Stimulated activated CD4-positive, alpha-beta T cell treated with anti-CD3 and anti-CD28 coated beads, TNF-alpha, amount 100 ng/mL, for 4 hours (primary cell): ENCODE results near the gene TMEM248.
A peak's percentile ranks its signal among the peaks of the same experiment; 100 is the strongest.
"Not testable (repeated sequence)": the region's sequence is repeated elsewhere in the genome, so short reads cannot be mapped to it uniquely, and the experiment has no call there.

Experiments used
- DNase-seq, 3 experiments: peaks; one replicate each; pipeline ENCODE4 v3.0.0-alpha.2; 2020; ENCODE audit warnings: low read depth in 3 of 3

Gene TMEM248, protein sequence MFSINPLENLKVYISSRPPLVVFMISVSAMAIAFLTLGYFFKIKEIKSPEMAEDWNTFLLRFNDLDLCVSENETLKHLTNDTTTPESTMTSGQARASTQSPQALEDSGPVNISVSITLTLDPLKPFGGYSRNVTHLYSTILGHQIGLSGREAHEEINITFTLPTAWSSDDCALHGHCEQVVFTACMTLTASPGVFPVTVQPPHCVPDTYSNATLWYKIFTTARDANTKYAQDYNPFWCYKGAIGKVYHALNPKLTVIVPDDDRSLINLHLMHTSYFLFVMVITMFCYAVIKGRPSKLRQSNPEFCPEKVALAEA

GRCh38 chr7:66920769-66921395 lies at the start of gene TMEM248:
Gene TMEM248 (plus strand): TSS chr7:66921225. CDS start chr7:66941866, 20,641 bp downstream.
- DNase-seq: peak; percentile 80 to 87 (median 84)

DNA sequence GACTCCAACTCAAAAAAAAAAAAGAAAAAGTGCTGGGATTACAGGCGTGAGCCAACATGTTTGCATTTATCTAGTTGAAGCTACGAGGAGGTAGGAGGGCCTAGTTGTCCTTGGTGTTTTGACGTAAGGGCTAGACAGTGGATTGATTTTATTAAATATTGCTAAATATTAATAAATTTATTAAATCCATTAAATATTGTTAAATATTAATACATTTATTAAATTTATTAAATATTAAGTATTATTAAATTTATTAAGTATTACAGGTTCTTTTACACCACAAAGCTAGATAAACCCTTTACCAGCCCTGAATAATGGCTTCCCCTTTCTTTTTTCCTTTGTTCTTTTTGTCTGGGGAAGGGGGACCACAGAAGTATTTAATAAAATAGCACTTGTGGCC lies 47.5 kb upstream of the TMEM248 start:
- DNase-seq: no peak

- DNase-seq: no peak
Observed at GRCh38 chr7:66877577-66878300, 43.3 kb upstream of the TMEM248 start.

- DNase-seq: not testable (repeated sequence)
Observed at GRCh38 chr7:66878301-66878685, 42.7 kb upstream of the TMEM248 start.

GRCh38 chr7:66880053-66880452 lies 41.0 kb upstream of the TMEM248 start:
- DNase-seq: no peak

- not testable (repeated sequence) for DNase-seq
Observed at GRCh38 chr7:66880577-66880976, 40.4 kb upstream of the TMEM248 start.

DNA sequence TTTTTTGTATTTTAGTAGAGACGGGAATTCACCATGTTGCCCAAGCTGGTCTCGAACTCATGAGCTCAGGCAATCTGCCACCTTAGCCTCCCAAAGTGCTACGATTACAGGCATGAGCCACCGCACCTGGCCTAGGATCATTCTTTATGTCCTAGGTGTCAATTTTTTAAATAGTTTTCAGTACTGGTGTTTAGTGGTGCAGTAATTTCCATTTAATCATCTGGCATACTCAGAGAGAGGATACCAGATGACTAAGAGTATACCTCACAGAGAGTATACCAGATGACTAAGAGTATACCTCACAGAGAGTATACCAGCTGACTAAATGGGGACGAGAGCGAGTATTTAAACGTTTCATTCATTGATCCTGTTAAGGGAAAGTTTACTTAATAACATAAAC lies 37.3 kb upstream of the TMEM248 start:
- DNase-seq: no peak

DNA sequence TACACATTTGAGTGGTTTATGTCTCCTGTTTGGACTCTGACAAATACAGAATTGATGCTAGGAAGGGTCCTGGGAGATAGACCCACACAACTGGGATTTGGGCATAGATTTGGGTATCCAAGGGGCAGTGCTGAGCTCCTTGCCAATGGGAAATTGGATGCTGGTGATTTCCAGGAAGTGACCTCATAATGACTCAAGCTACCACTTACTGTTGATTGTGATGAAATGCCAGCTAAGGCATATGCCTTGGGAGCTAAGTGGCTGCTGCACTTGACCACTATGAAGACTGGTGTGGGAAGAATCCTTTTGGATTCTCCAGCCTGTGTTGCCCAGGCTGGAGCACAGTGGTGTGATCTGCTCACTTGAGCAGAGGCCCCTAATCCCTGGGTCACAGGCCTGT lies 36.5 kb upstream of the TMEM248 start:
- DNase-seq: not testable (repeated sequence)

DNA sequence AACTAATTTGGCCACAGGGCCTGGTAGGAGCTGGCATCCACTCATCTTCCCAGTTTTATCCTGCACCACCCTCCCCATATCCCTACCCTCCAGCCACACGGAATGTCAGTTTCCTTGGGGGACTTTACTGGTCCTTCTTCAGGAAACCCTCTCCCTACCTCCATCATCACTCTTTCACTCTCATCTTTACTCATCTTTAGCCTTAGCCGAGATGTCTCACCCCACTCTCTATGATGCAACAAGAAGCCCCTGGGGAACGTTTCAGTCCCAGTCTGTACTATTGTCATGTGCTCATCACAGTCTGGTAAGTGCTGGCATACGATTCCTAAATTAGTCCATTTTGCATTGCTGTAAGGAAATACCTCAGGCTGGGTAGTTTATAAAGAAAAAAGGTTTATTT lies 34.9 kb upstream of the TMEM248 start:
- DNase-seq: no peak

GRCh38 chr7:66888223-66888622 lies 32.8 kb upstream of the TMEM248 start:
- not testable (repeated sequence) for DNase-seq

DNA sequence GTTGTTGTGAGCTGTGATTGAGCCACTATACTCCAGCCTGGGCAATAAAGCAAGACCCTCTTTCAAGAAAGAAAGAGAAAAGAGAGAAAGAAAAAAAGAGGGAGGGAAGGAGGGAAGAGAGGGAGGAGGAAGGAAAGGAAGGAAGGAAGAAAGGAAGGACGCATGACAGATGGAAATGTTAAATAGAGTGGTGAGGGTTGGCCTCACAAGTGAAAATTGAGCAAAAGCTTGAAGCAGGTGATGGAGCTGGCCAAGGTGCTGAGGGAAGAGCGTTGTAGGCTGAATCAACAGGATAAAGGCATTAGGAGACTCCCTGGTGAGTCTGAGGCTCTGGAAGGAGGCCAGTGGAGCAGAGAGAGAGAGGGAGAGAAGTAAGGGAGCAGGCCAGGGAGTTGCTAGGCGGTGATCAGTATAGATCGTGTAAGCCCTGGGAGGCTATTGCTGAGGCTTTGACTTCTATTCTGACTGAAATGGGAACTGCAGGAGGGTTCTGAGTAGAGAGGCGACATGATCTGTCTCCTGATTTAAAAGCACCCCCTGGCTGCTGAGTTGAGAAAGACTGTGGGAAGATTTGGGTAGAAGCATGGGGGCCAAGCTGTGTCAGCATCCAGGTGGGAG lies 26.5 kb upstream of the TMEM248 start:
- DNase-seq: no peak

DNA sequence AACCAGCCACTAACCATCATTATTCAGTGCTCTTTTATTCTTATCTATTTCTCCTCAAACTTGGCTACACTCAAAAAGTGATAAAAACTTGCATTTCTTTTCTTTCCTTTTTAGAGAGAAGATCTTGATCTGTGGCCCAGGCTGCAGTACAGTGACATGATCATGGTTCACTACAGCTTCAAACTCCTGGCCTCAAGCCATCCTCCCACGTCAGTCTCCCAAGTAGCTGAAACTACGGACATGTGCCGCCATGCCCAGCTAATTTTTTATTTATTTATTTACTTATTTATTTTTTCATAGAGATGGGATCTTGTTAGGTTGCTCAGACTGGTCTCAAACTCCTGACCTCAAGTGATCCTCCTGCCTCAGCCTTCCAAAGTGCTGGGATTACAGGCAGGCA lies 24.6 kb upstream of the TMEM248 start:
- no peak for DNase-seq

DNA sequence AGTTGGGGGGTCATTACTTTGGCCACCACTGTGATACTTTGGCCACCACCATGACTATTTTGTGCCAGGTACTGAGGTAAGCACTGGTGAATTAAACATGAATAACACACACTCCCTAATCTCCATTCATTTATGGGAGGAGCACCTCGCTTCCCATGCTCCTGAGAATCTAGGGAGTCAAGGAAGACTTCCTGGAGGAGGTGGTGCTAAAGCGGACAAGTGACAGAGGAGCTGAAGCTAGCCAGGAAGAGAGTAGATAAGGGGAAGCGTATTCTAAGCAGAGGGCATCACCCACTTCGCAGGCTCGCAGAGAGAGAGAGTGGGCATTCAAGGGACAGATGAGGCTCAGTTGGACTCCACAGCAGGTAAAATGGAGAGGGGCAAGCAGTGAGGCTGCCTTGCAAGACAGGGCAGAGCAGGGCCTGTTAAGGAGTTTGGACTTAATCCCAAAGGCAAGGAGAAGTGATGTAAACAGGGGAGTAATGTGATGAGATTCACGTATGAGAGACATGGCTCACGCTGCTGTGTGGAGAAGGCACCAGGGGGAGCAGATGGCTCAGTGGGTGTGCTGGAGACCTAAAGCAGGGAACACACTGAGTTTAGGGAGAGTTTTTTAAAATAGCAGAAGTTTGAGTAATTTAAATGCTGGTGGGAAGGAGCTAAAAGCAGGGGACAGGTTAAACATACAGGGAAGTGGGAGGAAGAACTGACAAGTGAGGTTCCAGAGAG lies 21.3 kb upstream of the TMEM248 start:
- no peak for DNase-seq

- no peak for DNase-seq
Observed at GRCh38 chr7:66901941-66902843, 18.8 kb upstream of the TMEM248 start.

DNA sequence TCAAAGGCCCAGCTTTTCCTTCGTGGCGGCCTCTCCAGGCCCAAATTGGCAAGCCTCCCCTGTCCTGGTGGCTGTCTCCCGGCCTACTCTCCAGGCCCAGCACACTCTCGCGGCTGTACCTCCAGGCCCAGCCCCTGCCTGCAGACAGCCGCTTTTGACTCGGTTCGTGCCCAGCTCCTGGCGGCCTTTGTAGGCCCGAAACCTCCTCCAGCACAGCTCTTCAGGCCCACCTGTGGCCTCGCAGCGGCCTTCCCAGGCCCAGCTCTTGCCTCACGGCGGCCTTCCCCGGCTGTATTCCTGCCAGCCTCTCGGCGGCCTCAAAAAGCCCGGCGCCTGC lies 18.2 kb upstream of the TMEM248 start:
- no peak for DNase-seq

DNA sequence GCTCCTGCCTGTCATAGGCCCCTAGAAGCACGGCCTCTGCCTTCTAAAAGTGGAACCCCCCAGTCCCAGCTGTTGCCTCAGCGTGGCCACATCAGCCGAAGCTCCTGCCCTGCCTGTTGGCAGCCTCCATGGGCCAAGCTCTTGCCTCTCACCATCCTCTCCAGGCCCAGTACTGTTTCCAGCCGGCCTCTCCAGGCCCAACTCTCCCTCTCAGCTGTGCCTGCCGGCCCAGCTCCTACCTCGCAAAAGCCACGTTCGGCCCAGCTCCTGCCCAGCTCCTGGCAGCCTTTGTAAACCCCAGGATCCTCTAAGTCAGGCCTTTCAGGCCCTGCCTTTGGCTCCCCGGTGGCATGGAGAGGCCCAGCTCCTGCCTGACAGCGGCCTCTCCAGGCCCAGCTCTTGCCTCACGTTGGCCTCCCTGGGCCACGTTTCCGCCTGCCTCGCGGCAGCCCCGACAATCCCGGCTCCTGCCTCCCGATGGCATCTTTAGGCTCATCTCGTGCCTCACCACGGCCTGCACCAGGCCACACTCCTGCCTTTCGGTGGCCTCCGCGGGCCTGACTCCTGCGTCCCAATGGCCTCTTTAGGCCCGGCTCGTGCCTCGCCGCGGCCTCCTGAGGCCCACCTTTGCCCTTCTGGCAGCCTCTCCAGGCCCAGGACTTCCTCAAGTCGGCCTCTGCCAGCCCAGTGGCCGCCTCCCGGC lies 17.5 kb upstream of the TMEM248 start:
- no peak for DNase-seq

DNA sequence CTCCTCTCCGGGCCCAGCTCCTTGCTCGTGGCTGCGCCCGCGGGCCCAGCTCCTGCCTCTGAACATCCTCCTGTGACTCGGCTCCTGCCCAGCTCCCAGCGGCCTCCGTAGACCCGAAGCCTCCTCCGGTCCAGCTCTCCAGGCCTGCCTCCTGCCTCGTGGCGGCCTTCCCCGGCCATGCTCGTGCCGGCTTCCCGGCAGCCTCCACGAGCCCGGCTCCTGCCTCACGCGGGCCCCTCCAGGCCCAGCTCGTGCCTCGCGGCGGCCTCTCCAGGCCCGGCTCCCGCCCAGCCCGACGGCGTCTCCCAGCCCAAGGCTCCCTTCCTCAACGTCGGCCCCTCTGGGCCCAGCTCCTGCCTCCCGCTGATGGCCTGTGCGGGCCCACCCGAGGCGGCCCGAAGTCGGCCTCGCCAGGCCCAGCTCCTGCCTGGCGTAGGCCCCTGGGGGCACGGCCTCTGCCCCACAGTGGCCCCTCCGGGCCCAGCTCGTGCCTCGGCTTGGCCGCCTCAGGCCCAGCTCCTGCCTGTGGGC lies 16.9 kb upstream of the TMEM248 start:
- DNase-seq: no peak

DNA sequence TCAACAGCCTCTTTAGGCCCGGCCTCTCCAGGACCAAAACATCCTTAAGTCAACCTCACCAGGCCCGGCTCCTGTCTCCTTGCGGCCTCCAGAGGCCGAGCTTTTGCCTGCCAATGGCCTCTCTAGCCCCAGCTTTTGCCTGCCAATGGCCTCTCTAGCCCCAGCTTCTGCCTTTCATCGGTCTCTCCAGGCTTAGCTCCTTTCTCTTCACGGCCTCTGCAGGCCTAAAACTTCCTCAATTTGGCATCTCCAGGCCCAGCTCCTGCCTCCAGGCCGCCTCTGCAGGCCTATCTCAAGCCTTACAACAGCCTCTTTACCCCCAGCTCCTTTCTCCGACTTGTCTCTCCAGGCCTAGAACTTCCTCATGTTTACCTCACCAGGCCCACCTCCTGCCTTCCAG lies 15.7 kb upstream of the TMEM248 start:
- DNase-seq: no peak

- no peak for DNase-seq
Observed at GRCh38 chr7:66905689-66906088, 15.3 kb upstream of the TMEM248 start.

GRCh38 chr7:66907731-66908130 lies 13.3 kb upstream of the TMEM248 start:
- DNase-seq: no peak
